ENCODE data around the gene CCDC158. TPM values are rescaled to one million over a fixed set of nuclear protein-coding genes. Genes with fewer than 3 reads are reported as not detected.

The CCDC158 gene
- total and polyA plus RNA-seq, 2 of the 4 experiments (the other 2 are of a cell fraction): not detected

DNA sequence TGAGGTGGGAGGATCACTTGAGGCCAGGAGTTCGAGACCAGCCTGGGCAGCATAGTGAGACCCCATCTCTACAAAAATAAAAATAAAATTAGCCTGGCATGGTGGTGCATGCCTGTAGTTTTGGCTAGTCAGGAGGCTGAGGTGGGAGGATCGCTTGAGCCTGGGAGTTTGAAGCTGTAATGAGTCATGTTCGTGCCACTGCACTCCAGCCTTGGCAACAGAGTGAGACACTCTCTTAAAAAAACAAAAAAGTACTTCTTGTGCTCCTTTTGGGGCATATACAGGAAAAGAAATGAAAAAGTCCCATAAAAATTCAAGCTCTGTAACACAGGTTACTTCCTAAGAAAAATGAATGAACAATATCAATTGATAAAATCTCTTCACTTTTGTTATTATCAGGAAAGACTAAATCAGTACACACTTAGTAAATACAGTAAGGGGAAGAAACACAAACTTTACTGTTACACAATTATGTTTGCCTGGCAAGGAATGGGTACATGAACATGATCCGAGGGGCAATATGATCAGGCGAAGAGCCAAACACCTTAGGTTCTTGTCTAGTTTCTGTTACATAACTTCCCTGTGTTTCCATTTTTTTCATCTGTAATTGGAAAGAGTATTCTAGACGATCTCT lies 46.9 kb downstream of the CCDC158 start:
- Histone ChIP-seq H3K9me3 (ENCODE audit: control insufficient read depth, insufficient read depth, low read length) (no peaks in the 10 kb centered on the region), H3K18ac (ENCODE audit: low read depth, low read length) (no peak overlapping the region), H3K4me3 (ENCODE audit: insufficient read depth, low read depth, low read length) (no peak overlapping the region), H3K36me3 (ENCODE audit: control insufficient read depth, insufficient read depth, low read length) (no peaks in the 10 kb centered on the region), H4K91ac (ENCODE audit: insufficient read depth, low read depth, low read length) (no peak overlapping the region), H2AFZ (replicated peaks; ENCODE audit: low read length, poor library complexity) (no peak overlapping the region), H3K9ac (ENCODE audit: low read depth, low read length) (no peak overlapping the region), H2BK5ac (ENCODE audit: low read depth, low read length, poor library complexity, severe bottlenecking) (no peak overlapping the region), H2AK9ac (replicated peaks; ENCODE audit: low read depth, low read length, poor library complexity) (no peak overlapping the region), H3K4me1 (ENCODE audit: control insufficient read depth, insufficient read depth, low read length) (no peaks in the 10 kb centered on the region), H3K4ac (ENCODE audit: low read depth, low read length) (no peak overlapping the region), H3K14ac (replicated peaks; ENCODE audit: low read depth, low read length) (no peak overlapping the region), H3K27me3 (ENCODE audit: control insufficient read depth, insufficient read depth, low read length) (peaks cover 13% of the 10 kb centered on the region), H4K8ac (ENCODE audit: low read depth in 2 of 2, low read length in 2 of 2) (no peak overlapping the region), H3K56ac (ENCODE audit: extremely low read depth, insufficient read depth, low read length) (no peak overlapping the region), H3K4me2 (ENCODE audit: low read depth, low read length) (no peak overlapping the region), H3K79me1 (ENCODE audit: low read depth in 1 of 2, low read length in 2 of 2) (no peaks in the 10 kb centered on the region), H2BK20ac (ENCODE audit: low read depth, low read length) (no peak overlapping the region), H2BK120ac (ENCODE audit: low read depth, low read length) (no peak overlapping the region), H3K23ac (ENCODE audit: low read depth, low read length) (no peak overlapping the region), H4K5ac (ENCODE audit: low read depth, low read length) (no peak overlapping the region), H2BK15ac (ENCODE audit: low read depth, low read length) (no peak overlapping the region), H3K9me1 (ENCODE audit: insufficient read depth, low read length) (no peaks in the 10 kb centered on the region), H4K20me1 (ENCODE audit: insufficient read depth, low read length) (no peaks in the 10 kb centered on the region), H3K27ac (ENCODE audit: insufficient read depth, low read length) (no peak overlapping the region), H2AK5ac (ENCODE audit: low read depth, low read length) (no peak overlapping the region)
- TF ChIP-seq, protein P1, sequence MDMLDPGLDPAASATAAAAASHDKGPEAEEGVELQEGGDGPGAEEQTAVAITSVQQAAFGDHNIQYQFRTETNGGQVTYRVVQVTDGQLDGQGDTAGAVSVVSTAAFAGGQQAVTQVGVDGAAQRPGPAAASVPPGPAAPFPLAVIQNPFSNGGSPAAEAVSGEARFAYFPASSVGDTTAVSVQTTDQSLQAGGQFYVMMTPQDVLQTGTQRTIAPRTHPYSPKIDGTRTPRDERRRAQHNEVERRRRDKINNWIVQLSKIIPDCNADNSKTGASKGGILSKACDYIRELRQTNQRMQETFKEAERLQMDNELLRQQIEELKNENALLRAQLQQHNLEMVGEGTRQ (IDR thresholded peaks at IDR 0.05; ENCODE audit: low read depth, low read length): no peak
- no peak for TF ChIP-seq CHD1 (IDR thresholded peaks at IDR 0.05; ENCODE audit: low read depth, low read length)
- no peak for TF ChIP-seq RFX5 (IDR thresholded peaks at IDR 0.05; ENCODE audit: low read depth, low read length)
- TF ChIP-seq, protein P2, sequence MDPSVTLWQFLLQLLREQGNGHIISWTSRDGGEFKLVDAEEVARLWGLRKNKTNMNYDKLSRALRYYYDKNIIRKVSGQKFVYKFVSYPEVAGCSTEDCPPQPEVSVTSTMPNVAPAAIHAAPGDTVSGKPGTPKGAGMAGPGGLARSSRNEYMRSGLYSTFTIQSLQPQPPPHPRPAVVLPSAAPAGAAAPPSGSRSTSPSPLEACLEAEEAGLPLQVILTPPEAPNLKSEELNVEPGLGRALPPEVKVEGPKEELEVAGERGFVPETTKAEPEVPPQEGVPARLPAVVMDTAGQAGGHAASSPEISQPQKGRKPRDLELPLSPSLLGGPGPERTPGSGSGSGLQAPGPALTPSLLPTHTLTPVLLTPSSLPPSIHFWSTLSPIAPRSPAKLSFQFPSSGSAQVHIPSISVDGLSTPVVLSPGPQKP (IDR thresholded peaks at IDR 0.05; ENCODE audit: borderline replicate concordance, low read depth, low read length): no peak
- no peak for TF ChIP-seq MXI1 (IDR thresholded peaks at IDR 0.05; ENCODE audit: borderline replicate concordance, low read depth, low read length)
- no peak for TF ChIP-seq BHLHE40 (IDR thresholded peaks at IDR 0.05; ENCODE audit: low read depth, low read length)
- TF ChIP-seq SMC3 (IDR thresholded peaks at IDR 0.05; ENCODE audit: low read depth, low read length): no peak
- POLR2A ChIA-PET (ENCODE audit: unreplicated experiment): no interaction called here
- no TSS peak for BruUV-seq (replicated peaks)
- CTCF ChIA-PET: no interaction called here
- dilution Hi-C loops (cut with HindIII; ENCODE audit: low sequenced_read_pairs, unreplicated experiment): no loop called here
- WGBS, 2 experiments (ENCODE audit: extremely low coverage in 2 of 2, insufficient read length in 1 of 2): 40% methylated on average over 1 of the region's 6 CpGs; no CpG with 5 or more reads in 1 of the 2 experiments
- intact Hi-C loops (cut with micrococcal nuclease): no loop called here
- in situ Hi-C loops (cut with MboI; ENCODE audit: low sequenced_read_pairs): loop anchor here (10.0 kb wide), 1 partner anchor 189 kb away; no protein-coding TSS in a partner anchor
- ATAC-seq (ENCODE audit: low read depth) (no peak), DNase-seq (no peak)
